Right hindlimb (tissue), 1 donor: ENCODE results near the gene SH3TC1.

Experiments
- DNase-seq: peaks from one replicate; pipeline ENCODE4 v3.0.0-alpha.2; 2018

Gene SH3TC1

DNA sequence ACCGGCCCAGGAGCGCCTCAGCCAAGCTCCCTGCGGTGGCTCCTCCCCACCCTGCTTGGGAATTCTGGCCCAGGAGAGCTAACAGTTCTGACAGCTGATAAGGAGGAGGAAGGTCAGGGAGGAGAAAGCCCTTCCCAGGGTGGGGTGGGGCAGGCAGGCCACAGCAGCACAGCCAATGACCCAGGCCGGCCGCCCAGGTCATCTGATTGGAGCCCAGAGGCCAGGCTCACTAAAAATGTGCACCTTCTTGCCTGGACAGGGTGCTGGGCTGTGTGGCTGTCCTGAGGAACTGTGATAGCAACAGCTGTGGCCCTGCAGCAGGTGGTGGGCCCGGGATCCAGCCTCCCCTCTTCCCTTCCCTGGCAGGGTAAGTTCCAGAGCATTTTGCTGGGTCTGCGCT lies 17.2 kb upstream of the SH3TC1 start:
- no peak for DNase-seq

GRCh38 chr4:8182294-8182693 lies 16.8 kb upstream of the SH3TC1 start:
- no peak for DNase-seq

GRCh38 chr4:8182858-8183725 lies 16.0 kb upstream of the SH3TC1 start:
- DNase-seq = peak; percentile 79

DNA sequence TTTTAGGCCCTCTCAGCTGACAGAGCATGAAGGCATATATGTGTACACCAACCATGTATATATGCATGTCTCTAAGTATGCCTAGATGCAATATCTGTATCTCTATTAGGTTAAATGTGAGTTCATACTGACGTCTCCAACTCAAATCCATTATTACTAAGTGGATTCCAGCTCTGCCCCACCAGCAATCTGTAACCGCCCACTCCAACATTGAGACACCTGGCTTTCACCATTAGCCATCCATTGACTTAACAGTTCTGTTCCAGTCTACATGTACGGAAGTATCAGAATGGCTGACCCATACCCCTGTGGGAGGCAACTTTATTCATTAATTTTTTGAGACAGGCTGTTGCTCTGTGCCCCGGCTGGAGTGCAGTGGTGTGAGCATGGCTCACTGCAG lies 15.0 kb upstream of the SH3TC1 start:
- no peak for DNase-seq

GRCh38 chr4:8185295-8185694 lies 13.8 kb upstream of the SH3TC1 start:
- DNase-seq = no peak

GRCh38 chr4:8185930-8186329 lies 13.2 kb upstream of the SH3TC1 start:
- DNase-seq = peak; percentile 59

- DNase-seq = no peak
Observed at GRCh38 chr4:8188085-8188484, 11.0 kb upstream of the SH3TC1 start.

GRCh38 chr4:8188743-8189550 lies 10.1 kb upstream of the SH3TC1 start:
- DNase-seq = no peak

GRCh38 chr4:8189551-8190466 lies 9.3 kb upstream of the SH3TC1 start:
- no peak for DNase-seq

- DNase-seq = peak; percentile 56
Observed at GRCh38 chr4:8191136-8191747, 7.8 kb upstream of the SH3TC1 start.

DNA sequence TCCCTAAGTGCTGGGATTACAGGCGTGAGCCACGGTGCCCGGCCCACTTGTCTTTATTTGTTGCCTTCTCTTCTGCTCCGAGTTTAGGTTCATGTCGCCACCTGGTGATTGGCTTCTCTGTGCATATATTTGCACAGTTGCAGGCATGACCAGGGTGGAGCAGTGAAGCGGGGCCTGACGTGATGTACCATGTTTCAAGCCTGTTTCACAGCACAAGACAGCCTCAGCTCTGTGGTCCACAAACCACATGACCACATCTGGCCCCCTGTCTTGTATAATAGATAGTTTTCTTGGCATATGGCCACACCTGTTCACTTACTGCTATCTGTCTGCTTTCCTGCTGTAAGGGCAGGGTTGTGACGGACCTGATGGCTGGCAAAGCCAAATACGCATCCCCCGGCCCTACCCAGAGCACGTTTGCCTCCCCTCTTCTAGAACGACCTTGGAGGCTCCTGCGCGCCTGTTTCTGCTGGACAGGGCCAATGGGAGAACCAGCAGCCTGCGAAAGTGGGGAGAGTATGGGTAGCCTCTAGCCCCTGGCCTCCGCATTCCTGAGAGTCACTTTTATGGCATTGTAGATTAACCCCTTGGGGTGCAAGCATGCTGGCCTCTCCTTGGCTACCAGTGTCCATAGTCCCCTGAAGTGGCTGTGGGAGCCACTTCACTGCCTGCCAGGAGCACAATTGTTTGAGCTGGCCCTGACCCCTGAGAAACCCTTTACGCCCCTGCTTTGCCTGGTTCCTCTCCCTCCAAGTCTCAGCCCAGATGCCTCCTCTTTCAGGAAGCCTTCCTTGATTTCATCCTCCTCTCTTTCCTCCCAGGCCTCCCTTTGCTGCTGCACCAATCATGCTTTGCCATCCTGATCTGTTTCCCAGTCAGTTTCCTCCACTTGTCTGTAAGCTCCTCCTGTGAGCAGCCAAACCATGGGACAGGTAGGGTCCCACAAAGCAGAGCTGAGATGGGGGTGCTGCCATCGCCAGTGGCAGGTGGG lies 6.0 kb upstream of the SH3TC1 start:
- DNase-seq = peak; percentile 65

DNA sequence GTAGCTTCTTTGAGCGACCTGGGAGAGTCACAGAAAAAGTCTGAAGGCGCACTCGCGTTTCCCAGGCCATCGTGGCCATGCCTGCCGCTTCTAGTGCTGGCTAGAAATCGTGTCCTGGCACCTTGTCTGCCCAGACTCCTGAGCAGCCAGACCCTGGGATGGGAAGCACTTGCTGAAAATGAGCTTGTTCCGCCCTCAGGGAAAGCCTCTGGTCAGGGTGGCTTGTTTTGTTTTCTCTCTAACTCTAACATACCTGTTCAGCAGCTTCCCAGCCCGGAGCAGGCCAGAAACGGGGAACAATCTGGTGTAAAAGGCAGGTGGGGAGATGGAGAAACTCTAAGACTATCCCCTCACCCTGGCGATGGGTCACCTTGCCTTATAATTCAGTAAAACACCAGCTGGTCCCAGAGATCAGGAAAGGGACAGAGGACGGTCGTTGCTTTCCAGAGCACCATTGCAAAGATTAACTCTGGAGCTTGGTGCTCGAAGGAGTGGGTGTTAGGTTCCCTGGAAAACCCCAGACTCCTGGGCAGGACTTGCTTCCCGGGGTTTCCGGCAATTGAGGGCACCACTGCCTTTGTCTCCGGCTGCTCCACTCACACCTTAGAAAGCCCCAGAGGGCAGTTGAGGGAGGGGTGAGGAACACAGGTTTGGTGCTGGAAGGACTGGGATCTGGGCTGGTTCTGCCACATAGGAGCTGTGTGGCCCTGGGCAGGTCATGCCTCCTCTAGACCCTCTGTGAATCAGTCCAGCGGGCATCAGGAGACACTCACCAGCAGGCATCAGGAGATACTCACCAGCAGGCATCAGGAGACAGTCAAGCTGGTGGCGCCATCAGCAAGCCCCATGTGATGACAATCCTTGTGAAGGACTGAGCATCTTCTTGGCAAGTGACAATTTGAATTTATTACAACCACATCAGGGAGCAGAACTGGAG lies 4.5 kb upstream of the SH3TC1 start:
- DNase-seq = no peak

DNA sequence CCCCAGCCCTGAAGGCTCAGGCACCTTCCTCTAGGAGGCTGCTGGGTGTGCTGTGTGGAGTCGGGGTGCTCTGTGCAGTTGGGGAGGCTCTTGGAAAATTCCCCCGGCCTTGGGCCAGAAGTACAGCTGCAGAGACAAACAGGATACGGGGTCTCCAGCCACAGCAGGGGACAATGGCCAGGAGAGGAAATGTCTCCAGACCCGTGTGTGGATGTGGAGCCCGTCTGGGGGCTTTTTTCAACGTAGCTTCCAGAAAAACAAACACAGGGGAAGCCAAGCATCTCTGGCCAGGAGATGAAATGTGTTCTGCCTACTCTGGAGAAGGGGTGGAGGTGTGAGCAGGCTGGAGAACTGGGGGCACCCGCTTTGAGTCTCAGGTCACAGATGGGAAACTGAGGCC lies 3.7 kb upstream of the SH3TC1 start:
- no peak for DNase-seq

DNA sequence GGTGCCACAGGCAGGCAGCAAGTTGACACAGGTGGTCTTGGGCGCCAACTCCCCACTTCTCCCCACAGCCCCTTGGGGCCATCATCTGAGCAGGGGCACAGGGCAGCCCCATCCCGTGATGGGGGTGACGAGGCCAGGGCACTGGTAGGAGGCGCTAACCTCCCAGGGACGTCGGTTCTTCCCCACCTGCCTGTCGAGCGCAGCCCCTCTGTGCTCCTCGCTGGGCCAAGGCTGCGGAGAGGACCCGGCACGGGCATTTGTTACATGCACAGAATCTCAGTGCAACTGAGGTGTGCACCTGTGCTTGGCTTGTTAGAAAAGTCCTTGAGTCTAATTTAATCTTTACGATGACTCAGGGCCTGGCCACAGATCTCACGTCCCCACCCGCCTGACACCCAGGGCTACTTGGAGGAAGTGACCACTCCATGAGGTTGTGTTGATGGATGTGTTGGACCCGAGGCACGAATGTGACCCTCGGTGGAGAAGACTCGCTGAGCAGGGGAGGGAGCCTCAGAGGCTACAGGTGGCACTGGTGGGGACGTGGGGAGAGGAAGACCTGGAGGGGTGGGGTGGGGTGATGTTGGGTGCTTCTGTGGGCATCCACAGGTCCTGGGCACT lies 3.1 kb upstream of the SH3TC1 start:
- no peak for DNase-seq

DNA sequence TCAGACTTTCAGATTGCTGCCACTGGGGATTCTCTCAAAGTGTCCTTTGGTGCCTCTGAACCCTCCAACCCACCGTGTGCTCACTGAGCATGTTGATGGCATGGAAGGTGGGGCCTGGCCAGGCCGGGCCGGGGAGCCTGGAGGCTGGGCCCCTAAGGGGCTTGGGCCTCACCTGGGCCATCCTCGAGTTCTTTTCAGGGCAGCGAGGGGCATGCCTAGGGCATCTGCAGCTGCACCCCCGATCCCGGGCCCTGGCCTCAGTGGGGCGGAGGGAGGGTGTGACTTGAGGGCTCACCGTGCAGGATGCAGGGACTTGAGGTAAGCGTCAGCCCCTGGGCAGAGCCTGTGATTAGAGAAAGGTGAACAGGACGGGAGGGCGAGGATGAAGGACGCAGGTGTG lies 1.6 kb upstream of the SH3TC1 start:
- no peak for DNase-seq

- DNase-seq = no peak
Observed at GRCh38 chr4:8198206-8198905, 734 bp upstream of the SH3TC1 start.

GRCh38 chr4:8199594-8200301 lies 658 bp downstream of the SH3TC1 start:
- no peak for DNase-seq

- DNase-seq = peak; percentile 69
Observed at GRCh38 chr4:8200302-8200975, 1.3 kb downstream of the SH3TC1 start.
